NCI-H526 (cell line): Measurements from ENCODE around the gene TPSD1.
"Not testable (repeated sequence)": the region's sequence is repeated elsewhere in the genome, so short reads cannot be mapped to it uniquely, and the experiment has no call there.

Source experiments
- DNase-seq, 2 experiments: peaks; one replicate each; lab custom pipeline; 2025; lab: John Stamatoyannopoulos, UW

Gene TPSD1

GRCh38 chr16:1220841-1221627, 34.8 kb upstream of the TPSD1 start:
- DNase-seq, result no peak

- no peak for DNase-seq
Measured at GRCh38 chr16:1221628-1222552, 34.0 kb upstream of the TPSD1 start.

GRCh38 chr16:1222553-1223354, 33.1 kb upstream of the TPSD1 start:
- DNase-seq, result no peak

- no peak for DNase-seq
Measured at GRCh38 chr16:1223355-1224214, 32.3 kb upstream of the TPSD1 start.

- DNase-seq, result no peak
Measured at GRCh38 chr16:1224558-1224957, 31.3 kb upstream of the TPSD1 start.

GRCh38 chr16:1225051-1225451, 30.8 kb upstream of the TPSD1 start, which contains the start of gene TPSG1:
TPSG1 (minus strand) TSS chr16:1225268; CDS start chr16:1225252, 16 bp downstream.
- no peak for DNase-seq

- not testable (repeated sequence) for DNase-seq
Measured at GRCh38 chr16:1225728-1226311, 30.0 kb upstream of the TPSD1 start.

- not testable (repeated sequence) for DNase-seq
Measured at GRCh38 chr16:1226692-1227091, 29.2 kb upstream of the TPSD1 start.

- not testable (repeated sequence) for DNase-seq
Measured at GRCh38 chr16:1228227-1228626, 27.6 kb upstream of the TPSD1 start.

- DNase-seq, result not testable (repeated sequence)
Measured at GRCh38 chr16:1229476-1229875, 26.4 kb upstream of the TPSD1 start.

GRCh38 chr16:1230084-1230470, 25.8 kb upstream of the TPSD1 start, which contains the start of gene TPSB2:
TPSB2 (minus strand) TSS chr16:1230184; CDS start chr16:1229951, 233 bp downstream.
- not testable (repeated sequence) for DNase-seq

GRCh38 chr16:1230471-1231212, 25.2 kb upstream of the TPSD1 start:
- DNase-seq, result not testable (repeated sequence)

GRCh38 chr16:1231301-1231700, 24.6 kb upstream of the TPSD1 start:
- DNase-seq, result not testable (repeated sequence)

- DNase-seq, result not testable (repeated sequence)
Measured at GRCh38 chr16:1232049-1232748, 23.7 kb upstream of the TPSD1 start.

GRCh38 chr16:1236659-1237058, 19.2 kb upstream of the TPSD1 start:
- not testable (repeated sequence) for DNase-seq

GRCh38 chr16:1237990-1238389, 17.9 kb upstream of the TPSD1 start:
- DNase-seq, result no peak

GRCh38 chr16:1238909-1239308, 17.0 kb upstream of the TPSD1 start:
- not testable (repeated sequence) for DNase-seq

- not testable (repeated sequence) for DNase-seq
Measured at GRCh38 chr16:1239575-1239974, 16.3 kb upstream of the TPSD1 start.

GRCh38 chr16:1240436-1240835, 15.4 kb upstream of the TPSD1 start, which contains the start of gene TPSAB1:
TPSAB1 (plus strand) TSS chr16:1240705; CDS start chr16:1240939, 234 bp downstream.
- DNase-seq, result not testable (repeated sequence)
